ENCODE results near the gene ANKK1. TPM values are rescaled to one million over a fixed set of nuclear protein-coding genes. Genes with fewer than 3 reads are reported as not detected.

The ANKK1 gene
- total RNA-seq: 0.17 TPM in 1 of 2 replicates, not detected in the other

GRCh38 chr11:113387605-113388211, at the start of gene ANKK1:
ANKK1 (plus strand) TSS chr11:113387779; CDS start chr11:113387885, 106 bp downstream.
- DNase-seq (ENCODE audit: low read depth): no peak
- no peak for TF ChIP-seq CTCF (conservative IDR thresholded peaks at IDR 0.05; ENCODE audit: low read depth, low read length)
- H3K4me3 ChIP-seq (ENCODE audit: low read depth, low read length): no peak within 1 kb of the TSS

- DNase-seq (ENCODE audit: low read depth): no peak
- no peak overlapping the region for H3K4me3 ChIP-seq (ENCODE audit: low read depth, low read length)
- TF ChIP-seq CTCF (conservative IDR thresholded peaks at IDR 0.05; ENCODE audit: low read depth, low read length): no peak
Observed at GRCh38 chr11:113338730-113339129, 48.8 kb upstream of the ANKK1 start.

GRCh38 chr11:113339929-113340589, 47.5 kb upstream of the ANKK1 start:
- TF ChIP-seq CTCF (conservative IDR thresholded peaks at IDR 0.05; ENCODE audit: low read depth, low read length): no peak
- DNase-seq (ENCODE audit: low read depth): no peak
- no peak overlapping the region for H3K4me3 ChIP-seq (ENCODE audit: low read depth, low read length)

- no peak for DNase-seq (ENCODE audit: low read depth)
- TF ChIP-seq CTCF (conservative IDR thresholded peaks at IDR 0.05; ENCODE audit: low read depth, low read length): no peak
- H3K4me3 ChIP-seq (ENCODE audit: low read depth, low read length): no peak overlapping the region
Observed at GRCh38 chr11:113341388-113342165, 46.0 kb upstream of the ANKK1 start.

GRCh38 chr11:113345978-113346377, 41.6 kb upstream of the ANKK1 start:
- no peak overlapping the region for H3K4me3 ChIP-seq (ENCODE audit: low read depth, low read length)
- no peak for DNase-seq (ENCODE audit: low read depth)
- no peak for TF ChIP-seq CTCF (conservative IDR thresholded peaks at IDR 0.05; ENCODE audit: low read depth, low read length)

GRCh38 chr11:113349528-113349927, 38.1 kb upstream of the ANKK1 start:
- TF ChIP-seq CTCF (conservative IDR thresholded peaks at IDR 0.05; ENCODE audit: low read depth, low read length): no peak
- no peak overlapping the region for H3K4me3 ChIP-seq (ENCODE audit: low read depth, low read length)
- no peak for DNase-seq (ENCODE audit: low read depth)

Measured in epithelial cell of proximal tubule (primary cell).